ENCODE measurements around the gene RNF146. TPM values are rescaled to one million over a fixed set of nuclear protein-coding genes. Genes with fewer than 3 reads are reported as not detected.

RNF146 gene
- total and polyA plus RNA-seq, 2 experiments from 2014 or later = 24.2 to 43.7 TPM

DNA sequence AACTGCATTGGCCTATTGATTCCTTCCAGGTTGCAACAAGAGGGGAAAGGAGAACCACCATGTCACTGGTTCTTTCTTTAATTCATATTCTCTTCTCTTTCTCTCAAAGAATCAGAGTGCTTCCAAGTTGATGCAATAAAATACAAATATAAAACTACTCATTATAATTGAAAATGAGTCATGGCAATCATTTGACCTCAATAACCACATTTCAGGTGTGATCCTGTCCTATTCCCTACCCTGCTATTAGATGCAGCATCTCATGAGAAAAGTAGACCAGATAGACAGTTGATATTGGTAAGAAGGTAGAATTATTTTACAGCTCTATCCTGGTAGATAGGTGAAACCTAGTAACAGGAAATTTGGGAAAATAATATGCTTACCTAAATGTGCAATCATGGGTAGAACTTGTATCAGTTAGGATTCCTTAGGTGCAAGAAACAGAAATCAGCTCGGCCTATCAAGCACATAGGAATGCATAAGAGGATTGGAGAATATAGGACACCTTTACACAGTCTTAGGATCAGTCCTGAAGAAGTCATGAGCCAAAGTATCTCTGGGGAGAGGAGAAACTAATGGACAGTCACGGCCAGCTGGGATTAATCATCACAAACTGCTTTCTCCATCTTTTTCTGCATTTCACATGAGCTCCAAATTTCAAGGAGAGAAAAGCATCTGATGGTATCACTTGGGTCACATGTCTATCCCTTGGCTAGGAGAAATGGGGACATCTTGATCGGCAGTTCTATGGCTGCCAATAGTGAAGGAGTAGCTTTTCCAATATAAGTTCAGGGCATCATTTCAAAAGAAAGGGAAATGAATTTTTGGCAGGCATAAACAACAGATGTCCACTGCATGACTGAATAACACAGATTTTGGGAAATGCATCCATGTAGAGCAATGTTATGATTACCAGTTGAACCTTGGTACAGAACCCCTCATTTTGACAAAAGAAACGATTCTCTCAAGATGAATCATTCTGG is 19.3 kb upstream of the RNF146 start:
- Mint-ChIP-seq H3K9me3 (no peaks in the 10 kb centered on the region), H3K36me3 (ENCODE audit: low read depth) (no peaks in the 10 kb centered on the region), H3K4me1 (no peaks in the 10 kb centered on the region), H3K4me3 (no peak overlapping the region), H3K27ac (no peak overlapping the region), H3K27me3 (ENCODE audit: insufficient read depth, low read depth, poor library complexity) (no peaks in the 10 kb centered on the region)
- Histone ChIP-seq H3K4me3 (no peak overlapping the region), H4K20me1 (replicated peaks; ENCODE audit: insufficient read depth) (no peaks in the 10 kb centered on the region), H3K4me1 (ENCODE audit: insufficient read depth) (no peaks in the 10 kb centered on the region), H3K4me2 (no peak overlapping the region), H3K79me2 (replicated peaks; ENCODE audit: insufficient read depth) (no peaks in the 10 kb centered on the region), H3K27ac (ENCODE audit: low read depth) (no peak overlapping the region), H2AFZ (no peak overlapping the region), H3K27me3 (ENCODE audit: insufficient read depth) (no peaks in the 10 kb centered on the region), H3F3A (replicated peaks; ENCODE audit: low read depth) (no peaks in the 10 kb centered on the region), H3K36me3 (ENCODE audit: insufficient read depth) (no peaks in the 10 kb centered on the region), H3K9me2 (ENCODE audit: insufficient read depth) (no peaks in the 10 kb centered on the region)
- no peak for ATAC-seq
- no peak for TF ChIP-seq CREB1 (CRISPR knock-in tag; IDR thresholded peaks at IDR 0.05; ENCODE audit: low read depth)
- TF ChIP-seq ZNF114 (CRISPR knock-in tag; IDR thresholded peaks at IDR 0.05) = no peak
- TF ChIP-seq, protein P1, sequence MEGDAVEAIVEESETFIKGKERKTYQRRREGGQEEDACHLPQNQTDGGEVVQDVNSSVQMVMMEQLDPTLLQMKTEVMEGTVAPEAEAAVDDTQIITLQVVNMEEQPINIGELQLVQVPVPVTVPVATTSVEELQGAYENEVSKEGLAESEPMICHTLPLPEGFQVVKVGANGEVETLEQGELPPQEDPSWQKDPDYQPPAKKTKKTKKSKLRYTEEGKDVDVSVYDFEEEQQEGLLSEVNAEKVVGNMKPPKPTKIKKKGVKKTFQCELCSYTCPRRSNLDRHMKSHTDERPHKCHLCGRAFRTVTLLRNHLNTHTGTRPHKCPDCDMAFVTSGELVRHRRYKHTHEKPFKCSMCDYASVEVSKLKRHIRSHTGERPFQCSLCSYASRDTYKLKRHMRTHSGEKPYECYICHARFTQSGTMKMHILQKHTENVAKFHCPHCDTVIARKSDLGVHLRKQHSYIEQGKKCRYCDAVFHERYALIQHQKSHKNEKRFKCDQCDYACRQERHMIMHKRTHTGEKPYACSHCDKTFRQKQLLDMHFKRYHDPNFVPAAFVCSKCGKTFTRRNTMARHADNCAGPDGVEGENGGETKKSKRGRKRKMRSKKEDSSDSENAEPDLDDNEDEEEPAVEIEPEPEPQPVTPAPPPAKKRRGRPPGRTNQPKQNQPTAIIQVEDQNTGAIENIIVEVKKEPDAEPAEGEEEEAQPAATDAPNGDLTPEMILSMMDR (conservative IDR thresholded peaks at IDR 0.05; ENCODE audit: low read depth in 2 of 2) = no peak
- no peak for TF ChIP-seq STAT1 (IDR thresholded peaks at IDR 0.05; ENCODE audit: unreplicated experiment)
- no peak for TF ChIP-seq EZH2phosphoT487 (IDR thresholded peaks at IDR 0.05; ENCODE audit: unreplicated experiment)
- TF ChIP-seq, protein P2, sequence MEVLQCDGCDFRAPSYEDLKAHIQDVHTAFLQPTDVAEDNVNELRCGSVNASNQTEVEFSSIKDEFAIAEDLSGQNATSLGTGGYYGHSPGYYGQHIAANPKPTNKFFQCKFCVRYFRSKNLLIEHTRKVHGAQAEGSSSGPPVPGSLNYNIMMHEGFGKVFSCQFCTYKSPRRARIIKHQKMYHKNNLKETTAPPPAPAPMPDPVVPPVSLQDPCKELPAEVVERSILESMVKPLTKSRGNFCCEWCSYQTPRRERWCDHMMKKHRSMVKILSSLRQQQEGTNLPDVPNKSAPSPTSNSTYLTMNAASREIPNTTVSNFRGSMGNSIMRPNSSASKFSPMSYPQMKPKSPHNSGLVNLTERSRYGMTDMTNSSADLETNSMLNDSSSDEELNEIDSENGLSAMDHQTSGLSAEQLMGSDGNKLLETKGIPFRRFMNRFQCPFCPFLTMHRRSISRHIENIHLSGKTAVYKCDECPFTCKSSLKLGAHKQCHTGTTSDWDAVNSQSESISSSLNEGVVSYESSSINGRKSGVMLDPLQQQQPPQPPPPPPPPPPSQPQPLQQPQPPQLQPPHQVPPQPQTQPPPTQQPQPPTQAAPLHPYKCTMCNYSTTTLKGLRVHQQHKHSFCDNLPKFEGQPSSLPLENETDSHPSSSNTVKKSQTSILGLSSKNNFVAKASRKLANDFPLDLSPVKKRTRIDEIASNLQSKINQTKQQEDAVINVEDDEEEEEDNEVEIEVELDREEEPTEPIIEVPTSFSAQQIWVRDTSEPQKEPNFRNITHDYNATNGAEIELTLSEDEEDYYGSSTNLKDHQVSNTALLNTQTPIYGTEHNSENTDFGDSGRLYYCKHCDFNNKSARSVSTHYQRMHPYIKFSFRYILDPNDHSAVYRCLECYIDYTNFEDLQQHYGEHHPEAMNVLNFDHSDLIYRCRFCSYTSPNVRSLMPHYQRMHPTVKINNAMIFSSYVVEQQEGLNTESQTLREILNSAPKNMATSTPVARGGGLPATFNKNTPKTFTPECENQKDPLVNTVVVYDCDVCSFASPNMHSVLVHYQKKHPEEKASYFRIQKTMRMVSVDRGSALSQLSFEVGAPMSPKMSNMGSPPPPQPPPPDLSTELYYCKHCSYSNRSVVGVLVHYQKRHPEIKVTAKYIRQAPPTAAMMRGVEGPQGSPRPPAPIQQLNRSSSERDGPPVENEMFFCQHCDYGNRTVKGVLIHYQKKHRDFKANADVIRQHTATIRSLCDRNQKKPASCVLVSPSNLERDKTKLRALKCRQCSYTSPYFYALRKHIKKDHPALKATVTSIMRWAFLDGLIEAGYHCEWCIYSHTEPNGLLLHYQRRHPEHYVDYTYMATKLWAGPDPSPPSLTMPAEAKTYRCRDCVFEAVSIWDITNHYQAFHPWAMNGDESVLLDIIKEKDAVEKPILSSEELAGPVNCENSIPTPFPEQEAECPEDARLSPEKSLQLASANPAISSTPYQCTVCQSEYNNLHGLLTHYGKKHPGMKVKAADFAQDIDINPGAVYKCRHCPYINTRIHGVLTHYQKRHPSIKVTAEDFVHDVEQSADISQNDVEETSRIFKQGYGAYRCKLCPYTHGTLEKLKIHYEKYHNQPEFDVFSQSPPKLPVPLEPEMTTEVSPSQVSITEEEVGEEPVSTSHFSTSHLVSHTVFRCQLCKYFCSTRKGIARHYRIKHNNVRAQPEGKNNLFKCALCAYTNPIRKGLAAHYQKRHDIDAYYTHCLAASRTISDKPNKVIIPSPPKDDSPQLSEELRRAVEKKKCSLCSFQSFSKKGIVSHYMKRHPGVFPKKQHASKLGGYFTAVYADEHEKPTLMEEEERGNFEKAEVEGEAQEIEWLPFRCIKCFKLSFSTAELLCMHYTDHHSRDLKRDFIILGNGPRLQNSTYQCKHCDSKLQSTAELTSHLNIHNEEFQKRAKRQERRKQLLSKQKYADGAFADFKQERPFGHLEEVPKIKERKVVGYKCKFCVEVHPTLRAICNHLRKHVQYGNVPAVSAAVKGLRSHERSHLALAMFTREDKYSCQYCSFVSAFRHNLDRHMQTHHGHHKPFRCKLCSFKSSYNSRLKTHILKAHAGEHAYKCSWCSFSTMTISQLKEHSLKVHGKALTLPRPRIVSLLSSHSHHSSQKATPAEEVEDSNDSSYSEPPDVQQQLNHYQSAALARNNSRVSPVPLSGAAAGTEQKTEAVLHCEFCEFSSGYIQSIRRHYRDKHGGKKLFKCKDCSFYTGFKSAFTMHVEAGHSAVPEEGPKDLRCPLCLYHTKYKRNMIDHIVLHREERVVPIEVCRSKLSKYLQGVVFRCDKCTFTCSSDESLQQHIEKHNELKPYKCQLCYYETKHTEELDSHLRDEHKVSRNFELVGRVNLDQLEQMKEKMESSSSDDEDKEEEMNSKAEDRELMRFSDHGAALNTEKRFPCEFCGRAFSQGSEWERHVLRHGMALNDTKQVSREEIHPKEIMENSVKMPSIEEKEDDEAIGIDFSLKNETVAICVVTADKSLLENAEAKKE (CRISPR knock-in tag; IDR thresholded peaks at IDR 0.05) = no peak
- TF ChIP-seq NANOG (IDR thresholded peaks at IDR 0.05; ENCODE audit: borderline replicate concordance) = no peak
- no peak for DNase-seq (ENCODE audit: low spot score)
